Activated naive CD4-positive, alpha-beta T cell treated with anti-CD3 and anti-CD28 coated beads for 36 hours (primary cell): ENCODE results near the gene TVP23A. TPM values are rescaled to one million over a fixed set of nuclear protein-coding genes. Genes with fewer than 3 reads are reported as not detected.

Source experiments
- CTCF ChIA-PET: fragments of 350-600 bp; sonication (Branson Sonifier 250); formaldehyde crosslinking; loops from one replicate; lab custom pipeline; 2021; ENCODE audit warnings: antibody characterized with exemption; lab: Charles Lee
- DNase-seq: peaks from one replicate; pipeline ENCODE4 v3.0.0-alpha.2; 2020
- H3K27ac Mint-ChIP-seq: one replicate; pipeline ENCODE4 v1.8.0; 2021; ENCODE audit warnings: mild to moderate bottlenecking, mixed read lengths
- H3K27me3 Mint-ChIP-seq: one replicate; pipeline ENCODE4 v1.8.0; 2021; ENCODE audit warnings: low read depth, mixed read lengths
- H3K36me3 Mint-ChIP-seq: one replicate; pipeline ENCODE4 v1.8.0; 2021; ENCODE audit warnings: low read depth, mixed read lengths
- H3K4me1 Mint-ChIP-seq: one replicate; pipeline ENCODE4 v1.8.0; 2021; ENCODE audit warnings: low read depth, mixed read lengths
- H3K4me3 Mint-ChIP-seq: one replicate; pipeline ENCODE4 v1.8.0; 2021; ENCODE audit warnings: mild to moderate bottlenecking, moderate library complexity, mixed read lengths
- H3K9me3 Mint-ChIP-seq: one replicate; pipeline ENCODE4 v1.8.0; 2021; ENCODE audit warnings: mixed read lengths
- intact Hi-C: fragments of 100-400 bp; cut with micrococcal nuclease; formaldehyde crosslinking; loops from one replicate; pipeline ENCODE4 v1.15.1; 2023
- total RNA-seq, 2 experiments: library from RNA; stranded (reverse); gene quantifications; one replicate each; pipeline ENCODE4 v1.2.3, GENCODE V29; 2021

The TVP23A gene
- total RNA-seq, 2 experiments from 2014 or later: not detected

GRCh38 chr16:10740000-10740844 lies 78.4 kb downstream of the TVP23A start:
- H3K27ac Mint-ChIP-seq: no peak overlapping the region
- H3K9me3 Mint-ChIP-seq: no peaks in the 10 kb centered on the region
- CTCF ChIA-PET: interaction anchor here (0.8 to 1.0 kb wide), 2 partner anchors 179 to 219 kb away, joined by 3 read pairs; no protein-coding TSS in a partner anchor
- H3K4me1 Mint-ChIP-seq: peaks cover 31% of the 10 kb centered on the region
- no peak for DNase-seq
- intact Hi-C loops: loop anchor here (5.0 to 10.0 kb wide), 7 partner anchors 132 to 1345 kb away; partner anchors contain the start of genes ATF7IP2, GSPT1 and SOCS1
- peaks cover 4% of the 10 kb centered on the region for H3K36me3 Mint-ChIP-seq
- no peaks in the 10 kb centered on the region for H3K27me3 Mint-ChIP-seq
- H3K4me3 Mint-ChIP-seq: no peak overlapping the region

GRCh38 chr16:10738231-10739077 lies 80.1 kb downstream of the TVP23A start:
- Mint-ChIP-seq H3K27ac (no peak overlapping the region), H3K9me3 (no peaks in the 10 kb centered on the region), H3K4me1 (peaks cover 24% of the 10 kb centered on the region), H3K4me3 (no peak overlapping the region), H3K36me3 (no peaks in the 10 kb centered on the region), H3K27me3 (no peaks in the 10 kb centered on the region)
- DNase-seq: peak; percentile 65
- intact Hi-C loops: no loop called here
- CTCF ChIA-PET: interaction anchor here (0.7 to 4.2 kb wide), 5 partner anchors 57 to 481 kb away, joined by 3 to 32 read pairs (median 5); no protein-coding TSS in a partner anchor

- CTCF ChIA-PET: interaction anchor here (0.7 to 4.2 kb wide), 10 partner anchors 10 to 1626 kb away, joined by 3 to 32 read pairs (median 4); no protein-coding TSS in a partner anchor
Observed at GRCh38 chr16:10737068-10737625, 81.4 kb downstream of the TVP23A start.

GRCh38 chr16:10731790-10732189 lies 86.8 kb downstream of the TVP23A start:
- H3K27ac Mint-ChIP-seq: no peak overlapping the region
- H3K27me3 Mint-ChIP-seq: no peaks in the 10 kb centered on the region
- intact Hi-C loops: no loop called here

More at GRCh38 chr16:10737068-10737625, 81.4 kb downstream of the TVP23A start:
- H3K27ac Mint-ChIP-seq: no peak overlapping the region
- no peaks in the 10 kb centered on the region for H3K27me3 Mint-ChIP-seq
- peak overlapping the region; percentile 29 for H3K4me3 Mint-ChIP-seq
- intact Hi-C loops: loop anchor here (1.0 to 2.0 kb wide), 7 partner anchors 69 to 1868 kb away; partner anchors contain the start of gene CARHSP1
- H3K4me1 Mint-ChIP-seq: peaks cover 19% of the 10 kb centered on the region
- no peaks in the 10 kb centered on the region for H3K9me3 Mint-ChIP-seq
- DNase-seq: peak; percentile 80
- H3K36me3 Mint-ChIP-seq: no peaks in the 10 kb centered on the region

GRCh38 chr16:10729104-10730048 lies 89.2 kb downstream of the TVP23A start:
- CTCF ChIA-PET: interaction anchor here (0.6 to 1.0 kb wide), 2 partner anchors 20 to 1720 kb away, joined by 3 read pairs; no protein-coding TSS in a partner anchor
- Mint-ChIP-seq H3K27ac (no peak overlapping the region), H3K4me1 (no peaks in the 10 kb centered on the region), H3K27me3 (no peaks in the 10 kb centered on the region), H3K9me3 (no peaks in the 10 kb centered on the region), H3K4me3 (no peak overlapping the region), H3K36me3 (no peaks in the 10 kb centered on the region)
- DNase-seq: no peak
- intact Hi-C loops: no loop called here

More at GRCh38 chr16:10731790-10732189, 86.8 kb downstream of the TVP23A start:
- DNase-seq: no peak
- no peaks in the 10 kb centered on the region for H3K9me3 Mint-ChIP-seq
- no peak overlapping the region for H3K4me3 Mint-ChIP-seq
- H3K4me1 Mint-ChIP-seq: no peaks in the 10 kb centered on the region
- H3K36me3 Mint-ChIP-seq: no peaks in the 10 kb centered on the region
- CTCF ChIA-PET: interaction anchor here (0.6 to 1.0 kb wide), 4 partner anchors 12 to 1852 kb away, joined by 3 to 4 read pairs (median 3); partner anchors contain the start of gene NUBP1

- DNase-seq: no peak
- H3K27me3 Mint-ChIP-seq: no peaks in the 10 kb centered on the region
- CTCF ChIA-PET: interaction anchor here (0.6 to 1.1 kb wide), 4 partner anchors 21 to 1719 kb away, joined by 3 read pairs; no protein-coding TSS in a partner anchor
Observed at GRCh38 chr16:10728003-10728887, 90.3 kb downstream of the TVP23A start.

More at GRCh38 chr16:10728003-10728887, 90.3 kb downstream of the TVP23A start:
- Mint-ChIP-seq H3K9me3 (no peaks in the 10 kb centered on the region), H3K4me3 (no peak overlapping the region), H3K36me3 (no peaks in the 10 kb centered on the region), H3K27ac (no peak overlapping the region), H3K4me1 (no peaks in the 10 kb centered on the region)
- intact Hi-C loops: no loop called here

Other genes starting within 250 kb of the TVP23A start
- not detected for gene EMP2, start 238.2 kb downstream of the TVP23A start, total RNA-seq
- gene TEKT5, start 123.9 kb downstream of the TVP23A start, total RNA-seq: under 1 TPM in 1 of 2 experiments, not detected in 1; 0.15 TPM
- 10 to 100 TPM; 22.3 to 23.0 TPM for gene NUBP1, start 75.0 kb downstream of the TVP23A start, total RNA-seq
- under 1 TPM; 0.12 to 0.29 TPM for gene CIITA, start 58.4 kb upstream of the TVP23A start, total RNA-seq
- 10 to 100 TPM; 23.4 to 25.9 TPM for gene DEXI, start 123.7 kb upstream of the TVP23A start, total RNA-seq
- gene CLEC16A, start 125.8 kb upstream of the TVP23A start, total RNA-seq: 10 to 100 TPM; 18.4 to 20.1 TPM